Testis (tissue), 2 donors: ENCODE results near the gene MINDY2.

Source experiments
- POLR2A ChIP-seq: fragments of 450-650 bp; IDR thresholded peaks from one replicate; pipeline ENCODE4 v1.6.1; 2017; ENCODE audit warnings: antibody characterized with exemption, mild to moderate bottlenecking, moderate library complexity
- TF ChIP-seq, protein P1 (sequence below), 3 experiments: fragments of 450-650 bp in 2 of 3; fragments of 200-600 bp in 1 of 3; sonication (generic) in 1 of 3; IDR thresholded peaks; one replicate each; pipeline ENCODE4 v1.5.1; 2016 to 2019; ENCODE audit warnings: antibody characterized with exemption in 3 of 3, mild to moderate bottlenecking in 2 of 3, moderate library complexity in 1 of 3

GRCh38 chr15:58875343-58875742, 104.2 kb downstream of the MINDY2 start:
- TF ChIP-seq, protein P1, sequence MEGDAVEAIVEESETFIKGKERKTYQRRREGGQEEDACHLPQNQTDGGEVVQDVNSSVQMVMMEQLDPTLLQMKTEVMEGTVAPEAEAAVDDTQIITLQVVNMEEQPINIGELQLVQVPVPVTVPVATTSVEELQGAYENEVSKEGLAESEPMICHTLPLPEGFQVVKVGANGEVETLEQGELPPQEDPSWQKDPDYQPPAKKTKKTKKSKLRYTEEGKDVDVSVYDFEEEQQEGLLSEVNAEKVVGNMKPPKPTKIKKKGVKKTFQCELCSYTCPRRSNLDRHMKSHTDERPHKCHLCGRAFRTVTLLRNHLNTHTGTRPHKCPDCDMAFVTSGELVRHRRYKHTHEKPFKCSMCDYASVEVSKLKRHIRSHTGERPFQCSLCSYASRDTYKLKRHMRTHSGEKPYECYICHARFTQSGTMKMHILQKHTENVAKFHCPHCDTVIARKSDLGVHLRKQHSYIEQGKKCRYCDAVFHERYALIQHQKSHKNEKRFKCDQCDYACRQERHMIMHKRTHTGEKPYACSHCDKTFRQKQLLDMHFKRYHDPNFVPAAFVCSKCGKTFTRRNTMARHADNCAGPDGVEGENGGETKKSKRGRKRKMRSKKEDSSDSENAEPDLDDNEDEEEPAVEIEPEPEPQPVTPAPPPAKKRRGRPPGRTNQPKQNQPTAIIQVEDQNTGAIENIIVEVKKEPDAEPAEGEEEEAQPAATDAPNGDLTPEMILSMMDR (IDR thresholded peaks at IDR 0.05) = no peak
- TF ChIP-seq POLR2A = no peak
